Heart right ventricle (tissue), 16 donors: ENCODE results near the gene PLAGL2. TPM values are rescaled to one million over a fixed set of nuclear protein-coding genes. Genes with fewer than 3 reads are reported as not detected.
"Not testable (repeated sequence)": the region's sequence is repeated elsewhere in the genome, so short reads cannot be mapped to it uniquely, and the experiment has no call there.

Experiments
- ATAC-seq, 8 donors: fragments of 200-7000 bp; cut with Tn5 transposase; one replicate each; pipeline ENCODE4 v1.9.1; 2020; ENCODE audit warnings: mild to moderate bottlenecking in 8 of 8, moderate library complexity in 8 of 8, moderate number of reproducible peaks in 1 of 8
- DNase-seq, 2 donors: peaks; one replicate each; pipeline ENCODE4 v3.0.0-alpha.2; 2020
- H3K27ac ChIP-seq, 10 donors: fragments of 200-600 bp; sonication (generic) in 2 of 10; one replicate each; pipeline versions ENCODE4 v1.5.0 to v1.8.0; 2020 to 2022; ENCODE audit warnings: mild to moderate bottlenecking in 3 of 10
- H3K27me3 ChIP-seq, 7 donors: fragments of 200-600 bp; one replicate each; pipeline ENCODE4 v1.8.0; 2021 to 2022; ENCODE audit warnings: mild to moderate bottlenecking in 2 of 7
- H3K36me3 ChIP-seq, 9 donors: fragments of 200-600 bp; sonication (generic) in 1 of 9; one replicate each; pipeline versions ENCODE4 v1.5.0 to v1.8.0; 2020 to 2022; ENCODE audit warnings: mild to moderate bottlenecking in 2 of 9
- H3K4me1 ChIP-seq, 9 donors: fragments of 200-600 bp; sonication (generic) in 1 of 9; one replicate each; pipeline versions ENCODE4 v1.5.0 to v1.8.0; 2020 to 2022; ENCODE audit warnings: mild to moderate bottlenecking in 4 of 9
- H3K4me3 ChIP-seq, 10 donors: fragments of 200-600 bp; sonication (generic) in 2 of 10; one replicate each; pipeline versions ENCODE4 v1.5.0 to v1.8.0; 2020 to 2022; ENCODE audit warnings: mild to moderate bottlenecking in 7 of 10, moderate library complexity in 2 of 10
- H3K9me3 ChIP-seq, 11 donors: fragments of 200-600 bp in 10 of 11; sonication (generic) in 2 of 11; one replicate each; pipeline versions ENCODE4 v1.5.0 to v1.8.0; 2013 to 2022; ENCODE audit warnings: mild to moderate bottlenecking in 2 of 11, control low read depth in 1 of 11, moderate library complexity in 1 of 11
- CTCF ChIP-seq, 9 donors: fragments of 200-600 bp; sonication (generic) in 2 of 9; IDR thresholded peaks; one replicate each; pipeline versions ENCODE4 v1.5.0 to v1.8.0; 2021 to 2022; ENCODE audit warnings: antibody characterized with exemption in 9 of 9, mild to moderate bottlenecking in 5 of 9, moderate library complexity in 1 of 9
- WGBS, 2 donors: extraction: QIAGEN DNeasy Blood & Tissue Kit; methylation state at CpG; one replicate each; pipeline ENCODE4 v1.1.7; 2013; ENCODE audit warnings: inconsistent platforms in 1 of 2; 5-methylcytosine and 5-hydroxymethylcytosine counted together
- intact Hi-C, 10 donors: fragments of 100-400 bp; cut with DNase I; formaldehyde crosslinking; loops; one replicate each; pipeline versions ENCODE4 v1.11.1 to v1.14.2; 2022
- polyA plus RNA-seq, 2 donors: library from polyadenylated mRNA; stranded (reverse); fragments of 200-250 nt; gene quantifications; one replicate each; pipeline ENCODE4 v1.2.3, GENCODE V29; 2013
- total RNA-seq, 10 donors: library from RNA; stranded (reverse); fragmentation: NEBNext Ultra II Directional in 3 of 10; extraction: Animal tissue kit (Norgen Biotek cat#: 25700) in 3 of 10; gene quantifications; one replicate each; pipeline versions ENCODE4 v1.2.1 to v1.2.4, GENCODE V29; 2021 to 2023
- donor health status: Arrhythmogenic right ventricular cardiomyopathy.
- donor health status: ischemic (EF 13 %, LVEDD 7.1; RV severe dilation, severe dysfunction).
- donor health status: healthy with polysubstance abuse.
- donor health status: DM: no; HTN: yes; CAD: no.
- donor health status: DM: no; HTN: no; CAD: no.
- donor health status: ischemic (EF 25% LVEDD 6.9; RV normal size, moderate dysfunction).
- donor health status: ischemic (EF 25% LVEDD 5.7; RV mildly dilated, moderate dysfunction).
- donor health status: healthy.
- donor health status: DM: yes; HTN: yes; CAD: no.
- donor health status: Ischemic cardiomyopathy.
- donor health status: ischemic (EF 35%, LVEDD 5.7; RV mildly dilated, moderate dysfunction).
- donor health status: nonischemic (EF 11% LVEDD 7.7; RV severe dilation, severe dysfunction).
- donor health status: DM: yes; HTN: yes; CAD: no.
- donor health status: PGD.
- donor health status: ischemic (EF 29% LVEDD 5.4; RV normal size, mild dysfunction).
- donor health status: nonischemic (EF 23%, LVEDD 6.1; RV moderate dilation, normal function).

The PLAGL2 gene
- total and polyA plus RNA-seq, 12 donors = 1.7 to 12.3 (median 7.5) TPM

GRCh38 chr20:32195581-32195980 is 12.0 kb downstream of the PLAGL2 start:
- H3K4me1 ChIP-seq = peaks cover 0 to 53% (median 26%) of the 10 kb centered on the region in 9 donors
- peaks cover 0 to 72% (median 47%) of the 10 kb centered on the region in 9 donors for H3K36me3 ChIP-seq
- no peaks in the 10 kb centered on the region for H3K27me3 ChIP-seq
- 77% methylated on average over 7 of the region's 7 CpGs for WGBS, 2 donors
- intact Hi-C loops = no loop called here
- TF ChIP-seq CTCF (IDR thresholded peaks at IDR 0.05) = no peak
- H3K4me3 ChIP-seq = no peak overlapping the region
- ATAC-seq (no peak), DNase-seq (no peak)
- H3K9me3 ChIP-seq = no peaks in the 10 kb centered on the region
- no peak overlapping the region for H3K27ac ChIP-seq

DNA sequence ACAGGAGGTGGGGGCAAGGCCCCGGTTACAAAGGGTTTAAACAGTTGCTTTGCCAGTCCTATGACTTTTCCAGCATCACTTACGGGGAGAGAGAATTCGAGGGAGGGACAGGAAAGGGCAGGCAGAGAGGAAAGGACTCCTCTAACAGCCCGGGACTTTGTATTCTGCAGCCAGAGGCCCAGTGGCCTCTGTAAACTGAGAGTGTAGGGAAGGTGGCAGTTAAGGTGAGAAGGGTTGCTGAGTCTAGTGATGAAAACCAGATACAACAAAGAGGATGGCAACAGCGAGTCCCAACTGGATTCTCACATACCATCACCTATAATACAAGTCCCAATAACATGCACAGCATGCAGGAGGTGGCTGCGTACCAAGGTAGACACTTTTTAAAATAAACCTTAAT is 13.5 kb downstream of the PLAGL2 start:
- 49 to 57% methylated on average over 6 of the region's 6 CpGs for WGBS, 2 donors
- H3K27ac ChIP-seq = peak overlapping the region in 3 of 10 donors; percentile 9 to 31 (median 28)
- no peak overlapping the region for H3K4me3 ChIP-seq
- intact Hi-C loops = loop anchor here in 1 of 10 donors (5.0 kb wide), 1 partner anchor 37 kb away; no protein-coding TSS in a partner anchor
- no peak for TF ChIP-seq CTCF (IDR thresholded peaks at IDR 0.05)
- peak in 2 of 8 donors; percentile 15 to 28 for ATAC-seq
- H3K27me3 ChIP-seq = no peaks in the 10 kb centered on the region
- no peak for DNase-seq
- H3K4me1 ChIP-seq = peaks cover 0 to 60% (median 33%) of the 10 kb centered on the region in 9 donors
- H3K36me3 ChIP-seq = peaks cover 0 to 56% (median 33%) of the 10 kb centered on the region in 9 donors
- no peaks in the 10 kb centered on the region for H3K9me3 ChIP-seq

DNA sequence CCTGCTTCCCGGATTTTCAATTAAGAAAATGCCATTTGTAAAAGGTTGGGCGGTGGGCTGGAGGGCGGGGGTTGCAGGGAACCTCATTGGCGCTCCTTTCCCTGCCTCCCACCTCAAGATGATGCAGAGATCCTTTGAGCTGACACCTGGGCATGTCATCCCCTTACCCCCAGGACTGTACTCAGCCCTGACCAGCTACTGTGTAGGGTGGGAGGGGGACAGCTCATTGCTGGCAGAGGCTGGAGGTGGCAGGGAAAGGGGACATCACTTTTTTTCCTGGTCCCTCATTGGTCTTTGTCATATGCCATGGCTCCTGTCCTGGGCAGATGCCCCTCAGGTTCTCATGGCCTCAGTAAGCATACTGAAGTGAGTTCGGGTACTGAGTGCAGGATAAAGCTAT is 14.2 kb downstream of the PLAGL2 start:
- intact Hi-C loops = loop anchor here in 1 of 10 donors (5.0 kb wide), 1 partner anchor 36 kb away; no protein-coding TSS in a partner anchor
- peaks cover 0 to 60% (median 35%) of the 10 kb centered on the region in 9 donors for H3K4me1 ChIP-seq
- H3K27ac ChIP-seq = peak overlapping the region in 2 of 10 donors; percentile 31 to 37
- not testable (repeated sequence) for DNase-seq, H3K27me3 ChIP-seq, H3K4me3 ChIP-seq, H3K9me3 ChIP-seq, ATAC-seq
- whole genome bisulfite sequencing, 2 donors = 85 to 92% methylated on average over 5 of the region's 5 CpGs
- H3K36me3 ChIP-seq = peaks cover 0 to 49% (median 28%) of the 10 kb centered on the region in 9 donors

GRCh38 chr20:32192698-32193097 is 14.8 kb downstream of the PLAGL2 start:
- Histone ChIP-seq H3K27me3 (no peaks in the 10 kb centered on the region), H3K4me3 (no peak overlapping the region), H3K27ac (peak overlapping the region in 2 of 10 donors; percentile 22 to 37), H3K9me3 (no peaks in the 10 kb centered on the region), H3K4me1 (peaks cover 0 to 63% (median 35%) of the 10 kb centered on the region in 9 donors), H3K36me3 (peaks cover 0 to 43% (median 25%) of the 10 kb centered on the region in 9 donors)
- ATAC-seq = peak in 2 of 8 donors; percentile 7 to 31
- no peak for DNase-seq
- WGBS, 2 donors = 30 to 34% methylated on average over 3 of the region's 3 CpGs
- intact Hi-C loops = loop anchor here in 1 of 10 donors (5.0 kb wide), 1 partner anchor 35 kb away; no protein-coding TSS in a partner anchor
- TF ChIP-seq CTCF (IDR thresholded peaks at IDR 0.05) = no peak

- Histone ChIP-seq H3K36me3 (peaks cover 0 to 35% (median 17%) of the 10 kb centered on the region in 9 donors), H3K4me3 (no peak overlapping the region), H3K4me1 (peaks cover 0 to 63% (median 35%) of the 10 kb centered on the region in 9 donors), H3K9me3 (no peaks in the 10 kb centered on the region), H3K27ac (peak overlapping the region in 1 of 10 donors; percentile 16), H3K27me3 (no peaks in the 10 kb centered on the region)
- ATAC-seq = no peak
- intact Hi-C loops = loop anchor here in 1 of 10 donors (5.0 kb wide), 1 partner anchor 35 kb away; no protein-coding TSS in a partner anchor
- TF ChIP-seq CTCF (IDR thresholded peaks at IDR 0.05) = no peak
- DNase-seq = no peak
Measured at GRCh38 chr20:32191873-32192272, 15.7 kb downstream of the PLAGL2 start.
